ENCODE data around the gene GPSM1. TPM values are rescaled to one million over a fixed set of nuclear protein-coding genes. Genes with fewer than 3 reads are reported as not detected.

The GPSM1 gene
- polyA plus RNA-seq, 1 of the 3 experiments (the other 2 are of a cell fraction): 26.7 TPM

GRCh38 chr9:136316271-136316751, 11.0 kb upstream of the GPSM1 start (continued):
- TF ChIP-seq CTCF (IDR thresholded peaks at IDR 0.05): no peak
- TF ChIP-seq, protein P1, sequence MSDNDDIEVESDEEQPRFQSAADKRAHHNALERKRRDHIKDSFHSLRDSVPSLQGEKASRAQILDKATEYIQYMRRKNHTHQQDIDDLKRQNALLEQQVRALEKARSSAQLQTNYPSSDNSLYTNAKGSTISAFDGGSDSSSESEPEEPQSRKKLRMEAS (IDR thresholded peaks at IDR 0.05; ENCODE audit: low read depth): no peak

- TF ChIP-seq TCF12 (IDR thresholded peaks at IDR 0.05) (no peak), FOXM1 (IDR thresholded peaks at IDR 0.05; ENCODE audit: low read depth) (no peak), MEF2A (IDR thresholded peaks at IDR 0.05; ENCODE audit: borderline replicate concordance, low read depth) (no peak), ELF1 (IDR thresholded peaks at IDR 0.05) (no peak), POLR2AphosphoS5 (IDR thresholded peaks at IDR 0.05; ENCODE audit: low read depth, low read length) (no peak), NFIC (IDR thresholded peaks at IDR 0.05; ENCODE audit: borderline replicate concordance) (no peak), TEAD4 (IDR thresholded peaks at IDR 0.05; ENCODE audit: borderline replicate concordance, insufficient read depth) (no peak), RFX5 (IDR thresholded peaks at IDR 0.05; ENCODE audit: low read length) (no peak), TAF1 (IDR thresholded peaks at IDR 0.05; ENCODE audit: borderline replicate concordance, low read depth, low read length) (no peak), RCOR1 (IDR thresholded peaks at IDR 0.05; ENCODE audit: low read length) (no peak), RAD21 (IDR thresholded peaks at IDR 0.05; ENCODE audit: low read length) (no peak), SIN3A (IDR thresholded peaks at IDR 0.05; ENCODE audit: borderline replicate concordance, low read depth, low read length) (no peak), IRF3 (IDR thresholded peaks at IDR 0.05; ENCODE audit: low read depth, low read length) (no peak), USF1 (IDR thresholded peaks at IDR 0.05; ENCODE audit: borderline replicate concordance, low read depth) (no peak)
- TF ChIP-seq, protein P2, sequence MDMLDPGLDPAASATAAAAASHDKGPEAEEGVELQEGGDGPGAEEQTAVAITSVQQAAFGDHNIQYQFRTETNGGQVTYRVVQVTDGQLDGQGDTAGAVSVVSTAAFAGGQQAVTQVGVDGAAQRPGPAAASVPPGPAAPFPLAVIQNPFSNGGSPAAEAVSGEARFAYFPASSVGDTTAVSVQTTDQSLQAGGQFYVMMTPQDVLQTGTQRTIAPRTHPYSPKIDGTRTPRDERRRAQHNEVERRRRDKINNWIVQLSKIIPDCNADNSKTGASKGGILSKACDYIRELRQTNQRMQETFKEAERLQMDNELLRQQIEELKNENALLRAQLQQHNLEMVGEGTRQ (IDR thresholded peaks at IDR 0.05; ENCODE audit: borderline replicate concordance, low read depth, low read length): no peak
- TF ChIP-seq, protein P1 (IDR thresholded peaks at IDR 0.05; ENCODE audit: low read depth): no peak
- WGBS (ENCODE audit: low lambda C conversion rate): 62% methylated on average over 2 of the region's 13 CpGs
- Histone ChIP-seq H3K79me2 (ENCODE audit: insufficient read depth) (no peaks in the 10 kb centered on the region), H3K27me3 (ENCODE audit: insufficient read depth) (no peaks in the 10 kb centered on the region), H3K36me3 (replicated peaks in 1 of 2; ENCODE audit: control insufficient read depth in 1 of 2, insufficient read depth in 2 of 2, low read length in 1 of 2) (no peaks in the 10 kb centered on the region), H3K4me1 (ENCODE audit: control insufficient read depth in 1 of 2, insufficient read depth in 2 of 2, low read depth in 1 of 2, low read length in 1 of 2) (no peaks in the 10 kb centered on the region), H3K27ac (ENCODE audit: low read depth in 2 of 2, low read length in 1 of 2) (no peak overlapping the region), H3K9me3 (peaks cover 4% of the 10 kb centered on the region; the same call in 1 of the 2 replicates), H3K4me2 (no peak overlapping the region), H3K4me3 (ENCODE audit: low read depth in 2 of 2, low read length in 1 of 2) (no peak overlapping the region), H3F3A (replicated peaks; ENCODE audit: insufficient read depth) (no peaks in the 10 kb centered on the region), H3K9ac (no peak overlapping the region), H2AFZ (ENCODE audit: low read depth) (no peak overlapping the region), H3K9me2 (no peaks in the 10 kb centered on the region), H4K20me1 (ENCODE audit: insufficient read depth) (no peaks in the 10 kb centered on the region)
- DNase-seq: no peak
- ChIA-PET CTCF (interaction anchor here (0.9 to 1.0 kb wide), 2 partner anchors 9 to 13 kb away, joined by 3 read pairs; partner anchors contain the start of gene CCDC187), POLR2A (no interaction called here)
Measured at GRCh38 chr9:136316896-136317676, 10.3 kb upstream of the GPSM1 start.

All from SK-N-SH (cell line).